Naive thymus-derived CD4-positive, alpha-beta T cell (primary cell): ENCODE results near the gene BTF3. TPM values are rescaled to one million over a fixed set of nuclear protein-coding genes. Genes with fewer than 3 reads are reported as not detected.
A peak's percentile ranks its signal among the peaks of the same experiment; 100 is the strongest.
"Not testable (repeated sequence)": the region's sequence is repeated elsewhere in the genome, so short reads cannot be mapped to it uniquely, and the experiment has no call there.

Source experiments
- ATAC-seq: fragments of 150-1000 bp; cut with Tn5 transposase; 2 replicates; pipeline ENCODE4 v1.10.0; 2021; ENCODE audit warnings: mild to moderate bottlenecking, moderate library complexity
- CTCF ChIA-PET: fragments of 350-600 bp; sonication (Branson Sonifier 250); formaldehyde crosslinking; loops from one replicate; lab custom pipeline; 2021; ENCODE audit warnings: antibody characterized with exemption; lab: Charles Lee
- POLR2A ChIA-PET: fragments of 350-600 bp; sonication (Branson Sonifier 250); formaldehyde crosslinking; loops from one replicate; lab custom pipeline; 2021; ENCODE audit warnings: antibody characterized with exemption, inconsistent platforms; lab: Charles Lee
- DNase-seq, 9 donors: peaks; one replicate each; pipeline versions ENCODE4 v3.0.0 to v3.0.0-alpha.2; 2020 to 2022; ENCODE audit warnings: mixed read lengths in 1 of 9
- H3K27ac ChIP-seq: one replicate; pipeline ENCODE4 v1.7.0; 2013; ENCODE audit warnings: mild to moderate bottlenecking, low read depth, low read length, moderate library complexity
- H3K27me3 ChIP-seq, 2 donors: one replicate each; pipeline ENCODE4 v1.7.0; 2013; ENCODE audit warnings: low read length in 2 of 2, mild to moderate bottlenecking in 2 of 2, moderate library complexity in 2 of 2; ENCODE audit not compliant: control insufficient read depth in 2 of 2, insufficient read depth in 2 of 2
- H3K36me3 ChIP-seq, 3 experiments: 1 replicate in 2 of 3; 2 replicates in 1 of 3; pipeline ENCODE4 v1.7.0; 2013; ENCODE audit warnings: low read length in 3 of 3, mild to moderate bottlenecking in 3 of 3, moderate library complexity in 1 of 3; ENCODE audit not compliant: insufficient read depth in 3 of 3, control insufficient read depth in 2 of 3
- H3K4me1 ChIP-seq, 2 donors: one replicate each; pipeline ENCODE4 v1.7.0; 2013; ENCODE audit warnings: low read length in 2 of 2, mild to moderate bottlenecking in 2 of 2, moderate library complexity in 1 of 2; ENCODE audit not compliant: control insufficient read depth in 2 of 2, insufficient read depth in 2 of 2
- H3K4me3 ChIP-seq: 2 replicates; pipeline ENCODE4 v1.7.0; 2013; ENCODE audit warnings: mild to moderate bottlenecking, low read length
- H3K9me3 ChIP-seq, 3 experiments: 1 replicate in 2 of 3; 2 replicates in 1 of 3; pipeline ENCODE4 v1.7.0; 2013; ENCODE audit warnings: low read length in 3 of 3; ENCODE audit not compliant: control insufficient read depth in 2 of 3
- H3K27ac Mint-ChIP-seq, 9 donors: one replicate each; pipeline ENCODE4 v1.8.0; 2020 to 2022; ENCODE audit warnings: mixed read lengths in 9 of 9, mild to moderate bottlenecking in 8 of 9, moderate library complexity in 5 of 9, inconsistent platforms in 2 of 9
- H3K27me3 Mint-ChIP-seq, 5 donors: one replicate each; pipeline ENCODE4 v1.8.0; 2021 to 2022; ENCODE audit warnings: mixed read lengths in 5 of 5, mild to moderate bottlenecking in 1 of 5
- H3K36me3 Mint-ChIP-seq, 5 donors: one replicate each; pipeline ENCODE4 v1.8.0; 2020 to 2022; ENCODE audit warnings: mixed read lengths in 5 of 5, mild to moderate bottlenecking in 3 of 5, inconsistent platforms in 1 of 5
- H3K4me1 Mint-ChIP-seq, 7 donors: one replicate each; pipeline ENCODE4 v1.8.0; 2020 to 2022; ENCODE audit warnings: mixed read lengths in 7 of 7, mild to moderate bottlenecking in 3 of 7, inconsistent platforms in 1 of 7
- H3K4me3 Mint-ChIP-seq, 10 donors: one replicate each; pipeline ENCODE4 v1.8.0; 2020 to 2022; ENCODE audit warnings: mild to moderate bottlenecking in 10 of 10, mixed read lengths in 10 of 10, moderate library complexity in 6 of 10, inconsistent platforms in 2 of 10
- H3K9me3 Mint-ChIP-seq, 11 donors: one replicate each; pipeline ENCODE4 v1.8.0; 2020 to 2022; ENCODE audit warnings: mixed read lengths in 11 of 11, mild to moderate bottlenecking in 4 of 11, inconsistent platforms in 1 of 11, moderate library complexity in 1 of 11
- intact Hi-C, 2 donors: fragments of 100-400 bp; cut with micrococcal nuclease; formaldehyde crosslinking; loops; one replicate each; pipeline ENCODE4 v1.15.1; 2023
- polyA plus RNA-seq, 2 donors: library from polyadenylated mRNA; unstranded; fragments of 300-500 nt; fragmentation: Illumina TruSeq; gene quantifications; one replicate each; pipeline ENCODE4 v1.2.3, GENCODE V29; 2021
- total RNA-seq, 6 experiments: library from RNA in 5 of 6; stranded (reverse) in 5 of 6; gene quantifications; 1 replicate in 5 of 6; 2 replicates in 1 of 6; pipeline ENCODE4 v1.2.3 and lab custom pipeline; 2021 to 2026

BTF3 gene
- total and polyA plus RNA-seq, 7 experiments from 2014 or later: 557 to 843 (median 700) TPM

DNA sequence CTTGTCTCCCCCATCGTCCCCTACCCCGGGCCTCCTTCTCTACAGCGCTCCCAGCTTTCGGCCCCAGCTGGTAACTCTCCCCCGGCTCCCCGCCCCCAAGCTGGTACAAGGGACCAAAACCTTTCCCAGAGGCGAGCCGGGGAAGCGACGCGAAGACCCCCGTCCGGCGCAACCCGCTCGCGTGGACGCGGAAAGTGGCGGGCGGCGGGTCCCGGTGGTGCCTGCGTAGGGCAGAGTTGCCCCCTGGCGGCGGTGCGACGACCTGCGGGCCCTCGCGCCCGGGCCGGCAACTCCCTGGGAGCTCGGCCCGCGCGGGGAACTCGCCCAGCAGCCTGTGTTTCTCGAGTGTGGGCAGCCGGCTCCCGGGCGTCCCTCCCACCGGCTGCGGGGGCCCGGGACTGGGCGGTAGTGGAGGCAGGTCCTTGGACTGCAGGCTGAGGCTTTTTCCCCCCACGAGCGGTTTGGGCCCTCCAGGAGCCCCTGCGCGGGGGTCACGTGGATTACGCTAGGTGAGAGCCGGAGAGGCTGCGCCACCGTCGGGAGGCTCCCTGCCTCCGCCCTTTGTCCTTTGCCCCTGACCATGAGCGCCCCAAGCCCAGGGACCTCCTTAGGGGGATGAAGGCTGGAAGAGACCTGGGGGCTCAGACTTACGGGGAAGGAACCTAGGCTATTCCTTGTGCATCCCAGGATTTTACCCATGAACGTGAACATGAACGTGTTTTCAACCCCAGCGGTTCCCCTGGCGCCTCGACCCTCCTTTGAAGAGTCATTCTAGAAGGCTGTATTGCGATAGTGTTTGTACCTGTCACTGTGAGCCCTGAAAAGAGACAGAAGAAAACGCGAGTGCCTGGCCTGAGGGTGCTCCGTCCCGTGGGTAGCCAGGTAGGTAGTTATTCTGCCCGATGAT, 46.8 kb upstream of the BTF3 start:
- H3K27ac Mint-ChIP-seq: peak overlapping the region in 2 of 9 donors; percentile 57 to 62
- POLR2A ChIA-PET: interaction anchor here (1.0 kb wide), 1 partner anchor 235 kb away, joined by 3 read pairs; no protein-coding TSS in a partner anchor
- H3K9me3 Mint-ChIP-seq: peaks cover 0 to 22% (median 11%) of the 10 kb centered on the region in 11 donors
- H3K4me3 Mint-ChIP-seq: peak overlapping the region in 7 of 10 donors; percentile 25 to 60 (median 45)
- Histone ChIP-seq H3K9me3 (peaks cover 0 to 4% (median 0%) of the 10 kb centered on the region in 3 experiments), H3K36me3 (no peaks in the 10 kb centered on the region), H3K4me3 (no peak overlapping the region), H3K27ac (no peak overlapping the region), H3K27me3 (peaks cover 46 to 59% of the 10 kb centered on the region in 2 donors), H3K4me1 (peaks cover 9 to 13% of the 10 kb centered on the region in 2 donors)
- peaks cover 5 to 25% (median 20%) of the 10 kb centered on the region in 7 donors for H3K4me1 Mint-ChIP-seq
- ATAC-seq (peak; percentile 70), DNase-seq (peak; percentile 38 to 74 (median 64))
- CTCF ChIA-PET: interaction anchor here (0.6 to 1.5 kb wide), 5 partner anchors 10 to 367 kb away, joined by 3 to 6 read pairs (median 3); no protein-coding TSS in a partner anchor
- intact Hi-C loops: loop anchor here (1.0 to 5.0 kb wide), 11 partner anchors 34 to 531 kb away; partner anchors contain the start of genes FCHO2 (in 2 of the 2), ANKRA2 (in 1 of the 2) and UTP15 (in 1 of the 2)
- H3K27me3 Mint-ChIP-seq: peaks cover 68 to 77% (median 76%) of the 10 kb centered on the region in 5 donors
- H3K36me3 Mint-ChIP-seq: no peaks in the 10 kb centered on the region

DNA sequence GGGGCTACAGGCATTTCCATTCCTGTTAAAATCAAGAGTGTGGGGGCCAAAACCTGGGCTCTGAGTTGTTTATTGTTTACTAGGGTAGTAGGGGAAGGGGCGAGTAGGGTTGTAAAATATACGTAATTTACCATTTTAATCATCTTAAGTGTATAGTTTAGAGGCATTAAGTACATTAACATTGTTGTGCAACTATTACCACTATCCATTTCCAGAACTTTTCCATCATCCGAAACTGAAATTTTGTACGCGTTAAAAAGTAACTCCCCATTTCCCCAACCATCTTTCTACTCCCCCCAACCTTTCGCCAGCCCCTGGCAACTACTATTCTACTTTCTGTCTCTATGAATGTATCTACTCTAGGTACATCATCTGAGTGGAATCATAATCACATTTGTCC, 46.0 kb upstream of the BTF3 start:
- no peaks in the 10 kb centered on the region for H3K36me3 ChIP-seq
- peaks cover 0 to 27% (median 11%) of the 10 kb centered on the region in 11 donors for H3K9me3 Mint-ChIP-seq
- peaks cover 0 to 4% (median 0%) of the 10 kb centered on the region in 3 experiments for H3K9me3 ChIP-seq
- H3K27me3 ChIP-seq: peaks cover 43 to 60% of the 10 kb centered on the region in 2 donors
- peaks cover 5 to 9% of the 10 kb centered on the region in 2 donors for H3K4me1 ChIP-seq
- no peak overlapping the region for H3K4me3 ChIP-seq
- peaks cover 73 to 81% (median 79%) of the 10 kb centered on the region in 5 donors for H3K27me3 Mint-ChIP-seq
- POLR2A ChIA-PET: no interaction called here
- CTCF ChIA-PET: interaction anchor here (1.5 kb wide), 1 partner anchor 10 kb away, joined by 6 read pairs; no protein-coding TSS in a partner anchor
- peaks cover 5 to 23% (median 16%) of the 10 kb centered on the region in 7 donors for H3K4me1 Mint-ChIP-seq
- DNase-seq (no peak), ATAC-seq (no peak)
- H3K27ac ChIP-seq: no peak overlapping the region
- no peaks in the 10 kb centered on the region for H3K36me3 Mint-ChIP-seq
- intact Hi-C loops: loop anchor here (5.0 kb wide), 6 partner anchors 35 to 530 kb away; partner anchors contain the start of genes ANKRA2 (in 1 of the 2), FCHO2 (in 1 of the 2) and UTP15 (in 1 of the 2)
- peak overlapping the region in 2 of 10 donors; percentile 3 to 6 for H3K4me3 Mint-ChIP-seq
- H3K27ac Mint-ChIP-seq: peak overlapping the region in 3 of 9 donors; percentile 38 to 64 (median 44)

DNA sequence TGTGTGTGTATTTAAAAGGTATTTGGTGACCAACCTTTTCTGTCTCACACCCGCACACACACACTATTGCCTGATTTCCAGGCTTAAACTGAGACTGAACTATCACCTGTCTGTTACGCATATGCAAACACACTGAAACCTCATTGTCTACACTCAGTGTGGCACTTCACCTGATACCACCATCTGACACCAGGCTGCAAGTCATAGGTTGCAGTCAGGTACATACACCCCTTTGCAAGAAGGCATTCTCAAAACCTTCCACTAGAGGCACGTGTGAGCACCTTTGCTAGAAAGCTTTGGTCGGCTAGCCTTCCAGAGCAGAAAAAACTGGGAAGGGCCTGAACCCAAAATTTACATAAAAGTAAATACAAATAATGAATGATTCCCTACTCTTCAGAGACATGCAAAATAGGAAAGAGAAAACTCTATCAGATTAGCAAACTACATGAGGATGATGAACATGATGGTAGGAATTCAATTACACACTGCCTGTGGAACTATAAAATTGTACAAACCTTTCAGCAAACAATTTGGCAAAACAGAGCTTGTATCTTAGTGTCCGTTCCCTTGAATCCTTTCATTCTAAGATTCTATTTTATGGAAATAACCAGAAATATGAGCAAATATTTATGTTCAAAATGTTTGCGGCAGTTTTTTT, 43.7 kb upstream of the BTF3 start:
- Histone ChIP-seq H3K27me3 (peaks cover 35 to 49% of the 10 kb centered on the region in 2 donors), H3K4me3 (no peak overlapping the region), H3K27ac (no peak overlapping the region), H3K4me1 (peaks cover 0 to 4% of the 10 kb centered on the region in 2 donors), H3K9me3 (peaks cover 0 to 4% (median 0%) of the 10 kb centered on the region in 3 experiments), H3K36me3 (no peaks in the 10 kb centered on the region)
- Mint-ChIP-seq H3K4me1 (peaks cover 2 to 12% (median 7%) of the 10 kb centered on the region in 7 donors), H3K27me3 (peaks cover 75 to 84% (median 80%) of the 10 kb centered on the region in 5 donors), H3K9me3 (peaks cover 0 to 20% (median 8%) of the 10 kb centered on the region in 11 donors), H3K27ac (no peak overlapping the region), H3K36me3 (no peaks in the 10 kb centered on the region), H3K4me3 (no peak overlapping the region)
- intact Hi-C loops: loop anchor here (2.0 to 5.0 kb wide), 8 partner anchors 37 to 532 kb away; partner anchors contain the start of genes ANKRA2 (in 1 of the 2), BTF3 (in 1 of the 2), FCHO2 (in 1 of the 2) and UTP15 (in 1 of the 2)
- ChIA-PET CTCF (interaction anchor here (0.7 to 1.5 kb wide), 5 partner anchors 10 to 238 kb away, joined by 3 to 4 read pairs (median 3); no protein-coding TSS in a partner anchor), POLR2A (interaction anchor here (1.8 kb wide), 1 partner anchor 44 kb away, joined by 4 read pairs; the partner anchor contains the start of gene BTF3)
- DNase-seq (peak in 4 of 9 donors; percentile 42 to 49 (median 45)), ATAC-seq (peak; percentile 86)

DNA sequence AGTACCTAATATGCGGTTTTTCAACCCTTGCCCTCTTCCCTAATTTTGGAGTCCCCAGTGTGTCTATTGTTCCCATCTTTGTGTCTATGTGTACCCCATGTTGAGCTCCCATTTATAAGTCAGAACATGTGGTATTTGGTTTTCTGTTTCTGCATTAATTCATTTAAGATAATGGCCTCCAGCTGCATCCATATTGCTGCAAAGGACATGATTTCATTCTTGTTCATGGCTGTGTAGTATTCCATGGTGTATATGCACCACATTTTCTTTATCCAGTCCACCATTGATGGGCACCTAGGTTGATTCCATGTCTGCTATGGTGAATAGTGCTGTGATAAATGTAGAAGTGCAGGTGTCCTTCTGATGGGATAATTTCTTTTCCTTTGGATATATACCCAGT, 41.8 kb upstream of the BTF3 start:
- H3K4me1 Mint-ChIP-seq, intact Hi-C loops, DNase-seq, H3K9me3 Mint-ChIP-seq, CTCF ChIA-PET, H3K9me3 ChIP-seq, H3K27ac ChIP-seq, H3K4me3 Mint-ChIP-seq, H3K36me3 ChIP-seq, ATAC-seq, H3K36me3 Mint-ChIP-seq, H3K4me3 ChIP-seq, H3K4me1 ChIP-seq, H3K27ac Mint-ChIP-seq: not testable (repeated sequence)
- H3K27me3 ChIP-seq: peaks cover 22 to 33% of the 10 kb centered on the region in 2 donors
- H3K27me3 Mint-ChIP-seq: peaks cover 68 to 85% (median 78%) of the 10 kb centered on the region in 5 donors
- POLR2A ChIA-PET: interaction anchor here (0.7 kb wide), 1 partner anchor 15 kb away, joined by 3 read pairs; no protein-coding TSS in a partner anchor

DNA sequence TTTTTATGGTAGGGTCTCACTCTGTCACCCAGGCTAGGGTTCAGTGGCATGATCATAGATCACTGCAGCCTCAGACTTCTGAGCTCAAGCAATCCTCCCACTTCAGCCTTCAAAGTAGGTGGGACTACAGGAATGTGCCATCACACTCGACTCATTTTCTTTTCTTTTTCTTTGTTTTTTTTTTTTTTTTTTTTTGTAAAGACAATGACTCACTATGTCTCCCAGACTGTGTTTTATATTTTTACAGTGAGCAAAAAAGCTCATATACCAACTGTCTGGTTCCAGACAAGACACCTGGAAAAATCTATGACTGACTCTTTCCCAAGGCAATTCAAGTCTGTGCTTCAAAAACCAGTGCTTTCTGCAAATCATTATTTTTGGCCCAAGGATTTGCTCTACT, 38.9 kb upstream of the BTF3 start:
- POLR2A ChIA-PET: no interaction called here
- H3K27me3 Mint-ChIP-seq: peaks cover 51 to 70% (median 61%) of the 10 kb centered on the region in 5 donors

DNA sequence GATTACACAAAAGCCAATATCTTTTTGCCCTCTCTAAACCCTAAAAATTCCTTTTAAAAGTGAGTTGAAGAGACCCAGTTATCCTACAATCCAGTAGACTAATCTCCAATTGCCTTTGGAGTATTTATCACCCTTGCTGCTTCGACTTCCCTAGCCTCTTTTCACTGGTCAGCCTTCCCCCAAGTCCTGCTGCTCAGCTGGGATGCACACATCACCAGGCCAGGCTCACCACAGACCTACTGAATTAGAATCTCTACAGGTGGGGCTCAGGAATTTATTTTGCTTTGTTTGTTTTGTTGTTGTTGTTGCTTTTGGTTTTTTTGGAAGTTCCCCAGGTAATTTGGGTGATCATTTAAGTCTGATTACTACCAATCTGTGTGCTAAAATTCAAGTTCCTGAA, 38.1 kb upstream of the BTF3 start:
- Mint-ChIP-seq H3K9me3 (peaks cover 0 to 5% (median 0%) of the 10 kb centered on the region in 11 donors), H3K36me3 (peaks cover 0 to 3% (median 0%) of the 10 kb centered on the region in 5 donors), H3K27ac (no peak overlapping the region), H3K27me3 (peaks cover 50 to 67% (median 61%) of the 10 kb centered on the region in 5 donors), H3K4me3 (no peak overlapping the region), H3K4me1 (no peaks in the 10 kb centered on the region)
- Histone ChIP-seq H3K4me3 (no peak overlapping the region), H3K36me3 (no peaks in the 10 kb centered on the region), H3K27me3 (peaks cover 0 to 5% of the 10 kb centered on the region in 2 donors), H3K9me3 (no peaks in the 10 kb centered on the region), H3K4me1 (no peaks in the 10 kb centered on the region), H3K27ac (no peak overlapping the region)
- DNase-seq: no peak
- intact Hi-C loops: no loop called here
- ChIA-PET POLR2A (no interaction called here), CTCF (no interaction called here)
- ATAC-seq: no peak

More for the DNA sequence above, 38.9 kb upstream of the BTF3 start:
- Mint-ChIP-seq H3K36me3 (peaks cover 0 to 3% (median 0%) of the 10 kb centered on the region in 5 donors), H3K9me3 (peaks cover 0 to 5% (median 0%) of the 10 kb centered on the region in 11 donors), H3K27ac (no peak overlapping the region), H3K4me1 (peaks cover 0 to 2% (median 0%) of the 10 kb centered on the region in 7 donors), H3K4me3 (no peak overlapping the region)
- Histone ChIP-seq H3K36me3 (no peaks in the 10 kb centered on the region), H3K9me3 (no peaks in the 10 kb centered on the region), H3K4me3 (no peak overlapping the region), H3K4me1 (no peaks in the 10 kb centered on the region), H3K27me3 (peaks cover 5 to 8% of the 10 kb centered on the region in 2 donors), H3K27ac (no peak overlapping the region)
- CTCF ChIA-PET: no interaction called here
- intact Hi-C loops: no loop called here
- DNase-seq: no peak
- no peak for ATAC-seq
